CD4-positive, alpha-beta T cell treated with Interleukin-17A for 1 hour (primary cell): Measurements from ENCODE around the gene CAPN5.
"Not testable (repeated sequence)": the region's sequence is repeated elsewhere in the genome, so short reads cannot be mapped to it uniquely, and the experiment has no call there.

Experiments used
- DNase-seq: peaks from one replicate; pipeline ENCODE4 v3.0.0-alpha.2; 2020

CAPN5 gene

GRCh38 chr11:77044356-77044755 is 22.4 kb upstream of the CAPN5 start:
- DNase-seq, result no peak

- DNase-seq, result no peak
Measured at GRCh38 chr11:77044886-77045285, 21.9 kb upstream of the CAPN5 start.

GRCh38 chr11:77046060-77046501 is 20.7 kb upstream of the CAPN5 start:
- DNase-seq, result peak; percentile 61

- peak; percentile 97 for DNase-seq
Measured at GRCh38 chr11:77047007-77047927, 19.5 kb upstream of the CAPN5 start.

- not testable (repeated sequence) for DNase-seq
Measured at GRCh38 chr11:77047928-77048446, 18.8 kb upstream of the CAPN5 start.

- DNase-seq, result no peak
Measured at GRCh38 chr11:77049026-77049425, 17.7 kb upstream of the CAPN5 start.

- no peak for DNase-seq
Measured at GRCh38 chr11:77051511-77051910, 15.3 kb upstream of the CAPN5 start.

- DNase-seq, result no peak
Measured at GRCh38 chr11:77052518-77052917, 14.3 kb upstream of the CAPN5 start.

- DNase-seq, result no peak
Measured at GRCh38 chr11:77053217-77054015, 13.4 kb upstream of the CAPN5 start.

- DNase-seq, result no peak
Measured at GRCh38 chr11:77054084-77054483, 12.7 kb upstream of the CAPN5 start.

GRCh38 chr11:77055101-77055561 is 11.6 kb upstream of the CAPN5 start:
- no peak for DNase-seq

GRCh38 chr11:77055913-77056312 is 10.9 kb upstream of the CAPN5 start:
- no peak for DNase-seq

GRCh38 chr11:77056814-77057402 is 9.9 kb upstream of the CAPN5 start:
- DNase-seq, result no peak

- DNase-seq, result no peak
Measured at GRCh38 chr11:77057938-77058474, 8.8 kb upstream of the CAPN5 start.

GRCh38 chr11:77058900-77059299 is 7.9 kb upstream of the CAPN5 start:
- no peak for DNase-seq

GRCh38 chr11:77059806-77060205 is 7.0 kb upstream of the CAPN5 start:
- no peak for DNase-seq

- no peak for DNase-seq
Measured at GRCh38 chr11:77060234-77060633, 6.5 kb upstream of the CAPN5 start.

GRCh38 chr11:77061258-77061657 is 5.5 kb upstream of the CAPN5 start:
- DNase-seq, result not testable (repeated sequence)

GRCh38 chr11:77062924-77063323 is 3.8 kb upstream of the CAPN5 start:
- DNase-seq, result no peak

GRCh38 chr11:77063407-77063806 is 3.4 kb upstream of the CAPN5 start:
- no peak for DNase-seq

GRCh38 chr11:77063861-77064260 is 2.9 kb upstream of the CAPN5 start:
- DNase-seq, result no peak

GRCh38 chr11:77064648-77065217 is 2.0 kb upstream of the CAPN5 start:
- no peak for DNase-seq

GRCh38 chr11:77065878-77066228 is 918 bp upstream of the CAPN5 start:
- DNase-seq, result no peak
